HL-60 (cell line): ENCODE data around the gene DGCR8.

ENCODE experiments used
- CTCF ChIP-seq: IDR thresholded peaks from one replicate; pipeline ENCODE4 v1.5.1; 2011; ENCODE audit warnings: low read length, control low read depth, inconsistent platforms; ENCODE audit not compliant: insufficient read depth
- GABPA ChIP-seq: IDR thresholded peaks from 2 replicates; pipeline ENCODE4 v1.6.1; 2012; ENCODE audit warnings: low read depth
- POLR2AphosphoS5 ChIP-seq: IDR thresholded peaks from 2 replicates; pipeline ENCODE4 v1.6.1; 2012; ENCODE audit warnings: low read depth
- REST ChIP-seq: IDR thresholded peaks from 2 replicates; pipeline ENCODE4 v1.6.1; 2012; ENCODE audit warnings: low read depth; ENCODE audit not compliant: insufficient replicate concordance

GRCh38 chr22:20035375-20036083 is 44.5 kb upstream of the DGCR8 start:
- TF ChIP-seq CTCF, result no peak
- no peak for TF ChIP-seq POLR2AphosphoS5
- no peak for TF ChIP-seq GABPA
- no peak for TF ChIP-seq REST
